Epithelial cell of esophagus (primary cell): ENCODE measurements around the gene FCHSD2.

Experiments
- DNase-seq: peaks from one replicate; pipeline ENCODE4 v3.0.0; 2010; ENCODE audit warnings: low read depth
- H3K4me3 ChIP-seq: 2 replicates; pipeline ENCODE4 v1.5.1; 2011; ENCODE audit warnings: mild to moderate bottlenecking, low read length, control low read depth
- TF ChIP-seq, protein P1 (sequence below): IDR thresholded peaks from 2 replicates; pipeline ENCODE4 v1.5.1; 2011; ENCODE audit warnings: low read depth, mild to moderate bottlenecking, low read length, control low read depth, inconsistent platforms; ENCODE audit not compliant: insufficient read depth; ENCODE audit errors: missing control alignments

FCHSD2 gene

DNA sequence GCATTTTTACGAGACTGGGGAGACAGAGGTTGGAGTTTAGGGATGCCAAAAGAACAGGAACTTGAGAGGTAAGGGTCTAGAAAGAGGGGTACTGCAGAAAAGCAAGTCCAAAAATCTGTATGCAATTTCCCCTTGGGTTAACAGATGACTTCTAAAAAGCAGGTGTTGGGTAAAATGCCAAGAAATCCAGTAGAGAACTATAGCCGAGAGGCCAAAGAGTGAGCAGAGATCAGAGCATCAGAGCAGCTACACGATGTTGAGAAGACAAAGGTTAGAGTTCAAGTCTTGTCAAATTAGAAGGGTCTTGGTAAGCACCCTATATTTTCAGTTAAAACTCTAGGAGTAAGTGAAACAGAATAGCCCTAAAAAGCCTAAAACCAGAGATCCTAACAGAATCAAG is 145.2 kb downstream of the FCHSD2 start:
- no peak overlapping the region for H3K4me3 ChIP-seq
- TF ChIP-seq, protein P1, sequence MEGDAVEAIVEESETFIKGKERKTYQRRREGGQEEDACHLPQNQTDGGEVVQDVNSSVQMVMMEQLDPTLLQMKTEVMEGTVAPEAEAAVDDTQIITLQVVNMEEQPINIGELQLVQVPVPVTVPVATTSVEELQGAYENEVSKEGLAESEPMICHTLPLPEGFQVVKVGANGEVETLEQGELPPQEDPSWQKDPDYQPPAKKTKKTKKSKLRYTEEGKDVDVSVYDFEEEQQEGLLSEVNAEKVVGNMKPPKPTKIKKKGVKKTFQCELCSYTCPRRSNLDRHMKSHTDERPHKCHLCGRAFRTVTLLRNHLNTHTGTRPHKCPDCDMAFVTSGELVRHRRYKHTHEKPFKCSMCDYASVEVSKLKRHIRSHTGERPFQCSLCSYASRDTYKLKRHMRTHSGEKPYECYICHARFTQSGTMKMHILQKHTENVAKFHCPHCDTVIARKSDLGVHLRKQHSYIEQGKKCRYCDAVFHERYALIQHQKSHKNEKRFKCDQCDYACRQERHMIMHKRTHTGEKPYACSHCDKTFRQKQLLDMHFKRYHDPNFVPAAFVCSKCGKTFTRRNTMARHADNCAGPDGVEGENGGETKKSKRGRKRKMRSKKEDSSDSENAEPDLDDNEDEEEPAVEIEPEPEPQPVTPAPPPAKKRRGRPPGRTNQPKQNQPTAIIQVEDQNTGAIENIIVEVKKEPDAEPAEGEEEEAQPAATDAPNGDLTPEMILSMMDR, result no peak
- no peak for DNase-seq

DNA sequence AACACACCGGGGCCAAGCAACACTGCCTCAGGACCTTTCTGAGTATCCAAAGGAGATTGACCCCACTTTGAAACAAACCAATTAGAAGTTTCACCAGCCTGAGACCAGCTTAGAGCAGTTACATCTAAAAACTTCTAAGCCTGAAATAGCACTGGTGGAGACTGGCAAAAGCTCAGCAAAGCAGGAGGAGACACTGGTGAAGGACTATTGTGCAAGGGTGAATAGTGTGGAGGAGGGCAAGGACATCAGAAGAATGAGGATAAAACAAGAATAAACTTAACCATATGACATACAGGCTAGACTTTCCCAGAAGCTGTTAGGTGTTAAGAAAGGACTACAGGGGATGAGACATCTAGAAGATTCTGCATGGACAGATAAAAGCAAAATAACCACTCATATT is 152.4 kb downstream of the FCHSD2 start:
- H3K4me3 ChIP-seq, result no peak overlapping the region

DNA sequence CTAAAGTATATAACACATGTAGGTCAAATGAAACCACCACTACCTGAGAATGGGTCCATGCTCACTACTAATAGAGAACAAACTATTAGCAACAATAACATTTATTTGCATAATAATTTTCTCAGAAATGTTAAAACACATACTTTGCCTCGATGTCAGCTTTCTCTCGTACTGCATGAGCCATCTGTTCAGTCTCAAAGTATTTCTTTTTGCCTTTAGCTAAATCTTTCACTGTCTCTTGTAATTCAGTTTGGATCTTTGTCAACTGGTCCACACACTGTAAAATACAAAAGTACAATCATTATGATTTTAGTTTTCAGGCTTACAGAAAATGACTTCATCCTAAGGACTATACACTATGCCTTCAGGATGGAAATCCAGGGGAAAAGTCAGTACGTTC is 153.3 kb downstream of the FCHSD2 start:
- DNase-seq, result no peak
- H3K4me3 ChIP-seq, result no peak overlapping the region
- TF ChIP-seq, protein P1, result no peak

More for the DNA sequence above, 152.4 kb downstream of the FCHSD2 start:
- TF ChIP-seq, protein P1, result no peak
- DNase-seq, result no peak

DNA sequence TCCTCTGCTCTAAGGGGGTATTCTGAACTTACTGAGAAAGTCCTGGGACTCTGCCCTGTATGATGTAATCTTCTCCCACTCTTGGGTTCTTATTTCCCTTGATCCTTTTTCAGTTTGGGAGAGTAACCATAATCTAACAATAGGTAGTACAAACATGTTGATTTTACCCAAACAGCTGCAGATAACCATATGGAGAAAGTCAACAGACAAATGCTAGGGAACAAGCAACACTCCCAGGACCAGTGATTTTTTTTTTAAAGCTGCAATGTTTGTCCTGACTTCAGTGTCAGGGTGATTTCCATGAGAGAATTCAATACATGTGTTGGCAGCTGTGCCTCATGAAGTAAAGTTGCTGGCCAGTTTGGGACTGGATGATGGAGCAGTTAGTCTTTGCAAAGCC is 156.5 kb downstream of the FCHSD2 start:
- TF ChIP-seq, protein P1, result no peak
- H3K4me3 ChIP-seq, result no peak overlapping the region
- DNase-seq, result no peak

DNA sequence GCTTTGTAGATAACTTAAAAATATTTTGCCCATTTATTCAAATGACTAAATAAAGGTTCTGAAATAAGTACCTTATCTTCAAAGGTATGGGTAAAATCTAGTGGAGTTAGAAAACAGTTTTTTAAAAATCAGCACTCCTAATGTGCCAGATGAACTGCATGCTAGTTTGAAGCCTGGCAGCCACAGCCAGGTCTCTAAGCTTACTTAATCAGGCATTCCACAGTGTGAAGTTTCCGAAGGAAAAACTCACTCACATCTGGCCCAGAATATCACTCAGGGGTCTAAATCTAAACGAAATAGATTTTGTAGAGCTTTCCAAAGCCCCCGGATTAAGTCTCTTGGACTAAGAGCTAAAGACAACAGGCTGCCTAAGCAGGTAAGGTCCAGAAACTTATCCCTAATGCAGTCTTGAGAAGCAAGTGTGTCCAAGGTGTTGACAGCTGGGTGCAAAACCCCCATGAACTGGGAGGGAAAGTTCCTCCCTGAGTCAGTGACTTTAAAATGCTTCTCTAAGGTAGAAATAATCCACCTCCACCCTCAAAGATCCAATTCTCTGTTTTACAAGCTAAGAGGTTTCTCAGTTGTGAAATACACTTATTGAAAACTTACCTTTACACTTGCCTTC is 157.6 kb downstream of the FCHSD2 start:
- TF ChIP-seq, protein P1, result no peak
- no peak overlapping the region for H3K4me3 ChIP-seq
- no peak for DNase-seq

DNA sequence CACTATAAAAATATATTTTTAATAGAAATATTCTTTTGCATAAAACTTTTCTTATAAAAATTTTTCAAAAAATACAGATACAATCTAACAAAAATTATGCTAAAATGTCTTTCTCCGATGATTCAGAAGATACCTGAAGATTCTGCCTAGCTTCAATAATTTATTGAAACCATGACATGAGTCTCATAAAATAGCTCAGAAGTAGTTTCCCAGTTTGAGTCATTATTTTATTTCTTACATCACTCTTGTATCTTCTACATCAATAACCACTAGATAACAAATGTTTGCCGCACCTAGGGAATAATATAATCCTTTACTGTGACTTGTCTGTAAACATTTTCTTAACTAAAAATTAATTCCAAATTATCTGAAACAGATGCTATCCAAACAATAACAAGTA is 158.6 kb downstream of the FCHSD2 start:
- DNase-seq, result no peak
- H3K4me3 ChIP-seq, result no peak overlapping the region
- TF ChIP-seq, protein P1, result no peak
